ENCODE measurements around the gene AHCY.

DNA sequence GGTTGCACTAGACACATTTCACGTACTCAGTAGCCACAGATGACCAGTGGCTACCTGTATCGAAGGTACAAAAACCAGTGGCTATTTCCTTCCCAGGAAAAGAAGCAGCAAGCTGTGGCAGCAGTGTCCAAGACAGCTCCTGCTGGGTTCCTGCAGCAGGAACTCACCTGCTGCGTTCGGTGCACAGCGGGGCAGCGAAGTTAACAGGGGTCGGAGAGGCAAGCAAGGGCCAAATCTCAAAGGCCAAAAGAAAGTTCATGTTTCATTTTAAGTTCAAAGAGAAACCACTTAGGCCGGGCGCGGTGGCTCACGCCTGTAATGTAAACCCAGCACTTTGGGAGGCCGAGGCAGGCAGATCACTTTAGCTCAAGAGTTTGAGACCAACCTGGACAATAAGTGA is 35.0 kb downstream of the AHCY start:
- TF ChIP-seq, protein P1, sequence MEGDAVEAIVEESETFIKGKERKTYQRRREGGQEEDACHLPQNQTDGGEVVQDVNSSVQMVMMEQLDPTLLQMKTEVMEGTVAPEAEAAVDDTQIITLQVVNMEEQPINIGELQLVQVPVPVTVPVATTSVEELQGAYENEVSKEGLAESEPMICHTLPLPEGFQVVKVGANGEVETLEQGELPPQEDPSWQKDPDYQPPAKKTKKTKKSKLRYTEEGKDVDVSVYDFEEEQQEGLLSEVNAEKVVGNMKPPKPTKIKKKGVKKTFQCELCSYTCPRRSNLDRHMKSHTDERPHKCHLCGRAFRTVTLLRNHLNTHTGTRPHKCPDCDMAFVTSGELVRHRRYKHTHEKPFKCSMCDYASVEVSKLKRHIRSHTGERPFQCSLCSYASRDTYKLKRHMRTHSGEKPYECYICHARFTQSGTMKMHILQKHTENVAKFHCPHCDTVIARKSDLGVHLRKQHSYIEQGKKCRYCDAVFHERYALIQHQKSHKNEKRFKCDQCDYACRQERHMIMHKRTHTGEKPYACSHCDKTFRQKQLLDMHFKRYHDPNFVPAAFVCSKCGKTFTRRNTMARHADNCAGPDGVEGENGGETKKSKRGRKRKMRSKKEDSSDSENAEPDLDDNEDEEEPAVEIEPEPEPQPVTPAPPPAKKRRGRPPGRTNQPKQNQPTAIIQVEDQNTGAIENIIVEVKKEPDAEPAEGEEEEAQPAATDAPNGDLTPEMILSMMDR (conservative IDR thresholded peaks at IDR 0.05; ENCODE audit: low read depth, low read length) = no peak
- no peak for TF ChIP-seq EZH2 (IDR thresholded peaks at IDR 0.05; ENCODE audit: low read length, unreplicated experiment)

Data from PC-3 (cell line).